Measurements from ENCODE around the gene ZNF768.

DNA sequence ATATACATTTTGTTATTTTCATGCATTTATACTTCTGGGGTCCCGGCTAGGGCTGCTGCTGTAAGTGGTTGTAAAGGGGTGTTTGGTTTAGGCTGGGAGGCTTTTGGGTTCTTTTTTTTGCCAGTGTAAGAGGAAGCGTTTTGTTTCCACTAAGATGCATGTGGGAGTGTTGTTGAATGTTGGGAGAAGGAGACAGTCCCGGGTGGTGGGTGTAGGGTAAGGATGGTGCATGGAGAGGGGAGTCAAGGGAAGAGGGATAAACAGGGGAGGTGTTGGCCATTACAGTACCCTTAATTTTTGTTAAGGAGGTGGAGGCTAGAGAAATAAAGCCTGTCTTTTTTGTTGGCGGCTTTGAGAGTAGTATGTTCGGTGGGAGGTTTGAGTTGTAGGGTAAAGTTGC is 16.7 kb upstream of the ZNF768 start:
- TF ChIP-seq, protein P1, sequence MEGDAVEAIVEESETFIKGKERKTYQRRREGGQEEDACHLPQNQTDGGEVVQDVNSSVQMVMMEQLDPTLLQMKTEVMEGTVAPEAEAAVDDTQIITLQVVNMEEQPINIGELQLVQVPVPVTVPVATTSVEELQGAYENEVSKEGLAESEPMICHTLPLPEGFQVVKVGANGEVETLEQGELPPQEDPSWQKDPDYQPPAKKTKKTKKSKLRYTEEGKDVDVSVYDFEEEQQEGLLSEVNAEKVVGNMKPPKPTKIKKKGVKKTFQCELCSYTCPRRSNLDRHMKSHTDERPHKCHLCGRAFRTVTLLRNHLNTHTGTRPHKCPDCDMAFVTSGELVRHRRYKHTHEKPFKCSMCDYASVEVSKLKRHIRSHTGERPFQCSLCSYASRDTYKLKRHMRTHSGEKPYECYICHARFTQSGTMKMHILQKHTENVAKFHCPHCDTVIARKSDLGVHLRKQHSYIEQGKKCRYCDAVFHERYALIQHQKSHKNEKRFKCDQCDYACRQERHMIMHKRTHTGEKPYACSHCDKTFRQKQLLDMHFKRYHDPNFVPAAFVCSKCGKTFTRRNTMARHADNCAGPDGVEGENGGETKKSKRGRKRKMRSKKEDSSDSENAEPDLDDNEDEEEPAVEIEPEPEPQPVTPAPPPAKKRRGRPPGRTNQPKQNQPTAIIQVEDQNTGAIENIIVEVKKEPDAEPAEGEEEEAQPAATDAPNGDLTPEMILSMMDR (IDR thresholded peaks at IDR 0.05) = no peak
- TF ChIP-seq ZFX (IDR thresholded peaks at IDR 0.05; ENCODE audit: borderline replicate concordance) = no peak
